ENCODE data around the gene SCARB1.

Gene SCARB1

DNA sequence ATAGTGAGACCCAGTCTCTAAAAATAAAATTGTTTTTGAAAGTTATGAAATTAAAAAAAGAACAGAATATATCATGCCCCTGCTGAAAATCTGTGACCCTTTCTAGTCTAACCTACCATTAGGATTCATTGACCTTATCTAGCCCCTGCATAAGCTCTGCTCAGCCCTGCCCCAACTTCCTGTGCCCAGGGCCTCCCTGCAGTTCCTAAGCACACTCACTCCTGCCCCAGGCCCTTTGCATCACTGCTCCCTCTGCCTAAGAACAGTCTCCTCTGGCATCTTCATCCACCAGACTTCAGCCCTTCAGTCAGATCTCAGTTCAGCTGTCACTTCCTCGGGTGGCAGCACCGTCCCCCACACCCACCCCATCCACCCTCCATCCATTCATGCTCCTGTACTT lies 55.4 kb downstream of the SCARB1 start:
- intact Hi-C loops (cut with DNase I), result no loop called here
- no peak for DNase-seq

- intact Hi-C loops (cut with DNase I), result no loop called here
- DNase-seq, result no peak
These were observed 57.6 kb downstream of the SCARB1 start for GRCh38 chr12:124805876-124806668.

DNA sequence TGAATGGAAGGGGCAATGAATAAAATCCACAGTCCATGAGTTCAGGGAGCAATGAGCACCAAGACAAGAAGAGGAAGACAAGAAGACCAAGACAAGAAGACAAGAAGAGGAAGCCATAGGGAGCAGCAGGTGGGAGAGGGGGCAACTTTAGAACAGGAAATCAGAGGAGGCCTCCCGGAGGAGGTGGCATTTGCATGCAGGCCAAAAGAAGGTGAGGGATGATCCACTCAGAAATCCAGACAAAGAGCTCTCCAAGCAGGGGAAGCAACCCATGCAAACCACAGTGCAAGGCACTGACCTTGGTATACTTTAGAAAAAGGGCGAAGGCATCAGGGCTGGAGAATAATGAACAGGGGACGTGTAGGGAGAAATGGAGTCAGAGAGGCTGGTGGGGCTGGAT lies 58.6 kb downstream of the SCARB1 start:
- DNase-seq, result no peak
- intact Hi-C loops (cut with DNase I), result no loop called here

DNA sequence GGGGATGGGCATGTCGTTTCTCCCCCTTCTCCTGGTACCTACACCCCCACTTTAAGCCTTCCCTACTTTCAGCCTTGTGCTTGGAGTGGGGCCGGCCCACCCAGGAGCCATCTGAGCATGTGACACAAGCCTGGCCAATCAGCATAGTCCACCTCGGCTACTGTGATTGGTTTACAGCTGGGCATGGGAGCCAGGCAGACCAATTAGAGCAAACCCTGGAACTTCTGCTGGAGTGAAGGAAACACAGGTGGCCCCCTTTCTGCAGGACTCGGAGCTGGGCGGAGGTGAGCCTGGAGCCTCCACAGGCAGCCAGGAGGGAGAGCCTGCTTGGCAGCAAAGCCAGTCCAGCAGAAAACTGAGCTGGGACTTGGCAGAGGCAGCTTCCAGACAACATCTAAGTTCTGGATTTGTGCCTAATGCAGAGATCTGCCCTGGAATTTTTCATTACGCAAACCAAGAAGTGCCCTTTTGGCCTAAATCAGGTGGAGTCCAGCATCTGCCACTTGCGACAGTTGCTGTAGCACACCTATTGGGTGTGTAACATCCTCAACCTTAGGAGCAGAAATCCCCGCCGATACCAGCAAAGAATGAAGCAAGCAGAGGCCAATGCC lies 59.5 kb downstream of the SCARB1 start:
- DNase-seq, result peak in 8 of 10 donors; percentile 42 to 93 (median 68)
- intact Hi-C loops (cut with DNase I), result no loop called here

- intact Hi-C loops (cut with DNase I), result no loop called here
- no peak for DNase-seq
These were observed 61.3 kb downstream of the SCARB1 start for GRCh38 chr12:124802361-124802760.

GRCh38 chr12:124800506-124800905 lies 63.2 kb downstream of the SCARB1 start:
- DNase-seq, result no peak
- intact Hi-C loops (cut with DNase I), result no loop called here

GRCh38 chr12:124797321-124797720 lies 66.3 kb downstream of the SCARB1 start:
- intact Hi-C loops (cut with DNase I), result no loop called here
- no peak for DNase-seq

- no peak for DNase-seq
These were observed 67.2 kb downstream of the SCARB1 start for GRCh38 chr12:124796303-124796960.

DNA sequence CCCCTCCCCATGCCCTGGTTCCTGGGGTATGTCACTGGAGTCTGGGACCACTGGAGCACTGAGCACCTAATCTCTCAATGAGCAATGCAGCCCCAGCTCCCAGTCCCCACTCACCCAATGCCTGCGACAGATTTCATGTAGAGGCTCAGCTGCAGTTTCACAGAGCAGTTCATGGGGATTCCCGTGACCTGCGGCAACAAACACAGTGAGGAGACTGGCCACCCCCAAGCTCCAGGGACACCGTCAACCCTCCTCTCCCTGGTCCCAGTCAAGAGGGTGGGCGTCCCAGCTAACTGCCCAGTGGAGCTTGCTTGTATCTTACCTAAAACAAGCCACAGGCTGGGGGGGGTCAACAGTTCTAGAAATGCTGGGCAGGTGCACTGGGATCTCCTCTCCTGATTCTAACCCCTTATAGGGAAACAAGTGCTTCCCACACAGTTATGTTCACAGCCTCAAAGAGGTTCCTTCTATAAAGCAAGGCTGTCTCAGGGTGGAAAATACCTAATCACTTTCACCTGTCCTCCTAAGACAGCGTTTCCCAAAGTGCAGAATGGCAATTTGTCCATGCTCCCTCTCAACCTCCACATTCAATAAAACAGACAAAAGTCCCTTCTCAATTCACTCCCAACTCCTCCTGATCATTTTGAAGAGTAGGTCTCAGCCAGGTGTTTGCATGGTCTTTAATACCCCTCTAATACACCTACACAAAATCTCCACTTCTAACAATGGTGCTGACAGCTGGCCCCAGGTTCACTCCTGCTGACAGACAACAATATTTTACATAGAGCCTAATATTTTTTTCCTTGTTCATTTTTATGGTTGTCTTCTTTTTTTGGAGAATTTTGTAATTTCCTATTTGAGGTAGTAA lies 68.3 kb downstream of the SCARB1 start:
- intact Hi-C loops (cut with DNase I), result no loop called here
- no peak for DNase-seq

More at GRCh38 chr12:124796303-124796960, 67.2 kb downstream of the SCARB1 start:
- intact Hi-C loops (cut with DNase I), result no loop called here

- intact Hi-C loops (cut with DNase I), result no loop called here
- DNase-seq, result peak in 2 of 10 donors; percentile 42 to 84
These were observed 70.7 kb downstream of the SCARB1 start for GRCh38 chr12:124792961-124793441.

GRCh38 chr12:124792156-124792555 lies 71.5 kb downstream of the SCARB1 start:
- DNase-seq, result peak in 1 of 10 donors; percentile 67
- intact Hi-C loops (cut with DNase I), result no loop called here

DNA sequence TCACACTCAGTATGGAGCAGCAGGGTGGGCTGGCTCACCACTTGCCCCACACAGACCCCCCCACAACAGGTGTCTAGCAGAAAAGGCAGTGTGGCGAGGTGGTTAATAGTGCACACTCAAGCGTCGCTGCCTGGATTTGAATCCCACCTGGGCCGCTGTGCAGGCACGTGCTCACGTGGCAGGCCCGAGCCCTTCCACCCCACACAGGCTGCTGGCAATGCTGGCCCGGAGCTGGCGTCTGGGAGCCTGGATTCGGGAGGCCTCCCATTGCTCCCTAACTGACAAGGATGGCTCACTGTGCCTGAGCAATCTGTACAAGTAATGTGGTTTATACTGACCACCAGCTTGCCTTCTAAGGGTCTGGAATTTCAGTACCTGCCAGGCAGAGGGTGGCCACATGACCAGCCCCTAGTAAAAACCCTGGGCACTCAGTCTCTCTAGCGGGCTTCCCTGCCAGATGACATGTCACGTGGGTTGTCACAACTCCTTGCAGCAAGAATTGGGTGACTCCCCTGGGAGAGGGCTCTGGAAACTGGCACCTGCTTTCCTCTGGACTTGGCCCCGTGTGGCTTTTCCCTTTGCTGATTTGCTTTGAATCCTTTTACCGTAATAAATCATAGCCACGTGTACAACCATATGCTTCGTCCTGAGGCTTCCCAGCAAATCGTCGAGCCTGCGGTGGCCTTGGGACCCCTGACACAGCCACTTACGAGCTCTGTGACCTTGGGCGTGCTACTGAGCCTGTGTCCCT lies 72.8 kb downstream of the SCARB1 start:
- intact Hi-C loops (cut with DNase I), result no loop called here
- DNase-seq, result peak in 1 of 10 donors; percentile 63

DNA sequence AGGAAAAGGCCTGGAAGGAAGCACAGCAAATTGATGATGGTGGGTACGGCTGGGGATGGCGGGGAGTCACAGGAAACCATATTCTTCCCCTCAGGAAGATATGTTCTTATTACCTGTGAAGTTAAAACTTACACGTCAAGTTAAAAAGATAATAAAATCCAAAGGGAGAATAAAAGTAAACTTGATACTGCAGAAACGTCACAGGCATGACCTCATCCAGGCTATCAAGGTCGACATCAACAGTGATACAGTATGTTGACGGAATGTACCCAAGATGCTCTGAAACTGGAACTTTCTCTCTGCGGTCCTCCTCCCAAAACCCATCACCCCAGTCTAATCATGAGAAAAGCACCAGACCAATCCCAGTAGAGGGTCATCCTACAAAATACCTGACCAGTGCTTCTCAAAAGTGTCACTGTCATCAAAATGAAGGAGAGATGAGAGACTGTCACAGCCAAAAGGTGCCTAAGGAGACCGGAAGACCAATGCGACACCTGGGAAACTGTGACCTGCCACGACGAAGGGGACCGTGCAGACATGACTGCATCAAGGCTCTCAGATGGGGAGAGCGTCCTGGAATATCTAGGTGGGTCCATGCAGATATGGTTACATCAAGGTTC lies 74.6 kb downstream of the SCARB1 start:
- no peak for DNase-seq
- intact Hi-C loops (cut with DNase I), result no loop called here

- intact Hi-C loops (cut with DNase I), result no loop called here
- peak; percentile 76 to 99 (median 90) for DNase-seq
These were observed 77.4 kb downstream of the SCARB1 start for GRCh38 chr12:124786061-124786964.

- DNase-seq, result peak in 1 of 10 donors; percentile 54
- intact Hi-C loops (cut with DNase I), result no loop called here
These were observed 78.6 kb downstream of the SCARB1 start for GRCh38 chr12:124784871-124785572.

DNA sequence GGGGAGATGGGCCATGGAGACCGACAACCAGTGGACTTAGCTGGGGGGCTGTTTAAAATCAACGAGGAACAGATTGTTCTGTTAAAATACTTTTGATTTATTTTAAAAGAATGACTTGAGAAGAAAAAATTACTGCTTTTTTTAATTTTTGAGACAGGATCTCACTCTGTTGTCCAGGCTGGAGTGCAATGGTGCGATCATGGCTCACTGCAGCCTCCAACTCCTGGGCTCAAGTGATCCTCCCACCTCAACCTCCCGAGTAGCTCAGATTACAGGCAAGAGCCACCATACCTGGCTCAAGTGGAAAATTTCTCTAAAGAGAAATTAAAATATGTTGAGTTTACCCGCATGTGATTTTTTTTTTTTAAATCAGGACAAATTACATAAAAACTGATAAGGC lies 80.6 kb downstream of the SCARB1 start:
- no peak for DNase-seq
- intact Hi-C loops (cut with DNase I), result no loop called here

- DNase-seq, result no peak
- intact Hi-C loops (cut with DNase I), result no loop called here
These were observed 81.5 kb downstream of the SCARB1 start for GRCh38 chr12:124782132-124782531.
